Measurements from ENCODE around the gene ATG4C. TPM values are rescaled to one million over a fixed set of nuclear protein-coding genes. Genes with fewer than 3 reads are reported as not detected.
"Not testable (repeated sequence)": the region's sequence is repeated elsewhere in the genome, so short reads cannot be mapped to it uniquely, and the experiment has no call there.

The ATG4C gene
- total RNA-seq, 3 donors from 2014 or later = 9.1 to 17.1 (median 13.8) TPM

DNA sequence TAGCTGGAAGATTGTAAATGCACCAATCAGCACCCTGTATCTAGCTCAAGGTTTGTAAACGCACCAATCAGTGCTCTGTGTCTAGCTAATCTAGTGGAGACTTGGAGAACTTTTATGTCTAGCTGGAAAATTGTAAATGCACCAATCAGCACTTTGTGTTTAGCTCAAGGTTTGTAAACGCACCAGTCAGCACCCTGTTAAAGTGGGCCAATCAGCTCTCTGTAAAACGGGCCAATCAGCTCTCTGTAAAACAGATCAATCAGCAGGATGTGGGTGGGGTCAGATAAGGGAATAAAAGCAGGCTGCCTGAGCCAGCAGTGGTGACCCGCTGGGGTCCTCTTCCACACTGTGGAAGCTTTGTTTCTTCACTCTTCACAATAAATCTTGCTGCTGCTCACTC lies 21.9 kb upstream of the ATG4C start:
- H3K4me1 ChIP-seq; intact Hi-C loops (cut with DNase I; ENCODE audit: low total_unique reads); H3K27ac ChIP-seq; H3K36me3 ChIP-seq; H3K9me3 ChIP-seq; H3K27me3 ChIP-seq; DNase-seq (ENCODE audit: low spot score in 2 of 2); H3K4me3 ChIP-seq: not testable (repeated sequence)

DNA sequence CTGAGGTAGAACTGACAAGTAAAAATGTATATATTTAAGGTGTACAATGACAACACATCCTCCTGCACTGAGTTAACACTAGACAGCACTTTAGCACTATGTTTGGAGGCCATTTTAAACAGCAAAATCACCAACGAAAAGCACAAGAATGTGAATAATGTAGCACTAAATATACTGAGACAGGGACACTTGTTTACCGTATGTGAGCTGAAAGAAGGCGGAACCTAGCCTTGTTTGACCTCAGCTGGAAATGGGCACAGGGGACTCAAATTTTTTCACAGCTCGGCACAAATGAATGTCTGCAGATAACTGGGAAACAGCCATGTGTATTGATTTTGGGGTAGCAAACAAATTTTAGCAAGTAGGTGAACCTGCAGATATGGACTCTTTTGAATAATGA lies 18.0 kb upstream of the ATG4C start:
- no peak overlapping the region for H3K27ac ChIP-seq
- no peak overlapping the region for H3K4me3 ChIP-seq
- no peak for DNase-seq (ENCODE audit: low spot score in 2 of 2)
- TF ChIP-seq POLR2A (IDR thresholded peaks at IDR 0.05) = no peak
- TF ChIP-seq, protein P1, sequence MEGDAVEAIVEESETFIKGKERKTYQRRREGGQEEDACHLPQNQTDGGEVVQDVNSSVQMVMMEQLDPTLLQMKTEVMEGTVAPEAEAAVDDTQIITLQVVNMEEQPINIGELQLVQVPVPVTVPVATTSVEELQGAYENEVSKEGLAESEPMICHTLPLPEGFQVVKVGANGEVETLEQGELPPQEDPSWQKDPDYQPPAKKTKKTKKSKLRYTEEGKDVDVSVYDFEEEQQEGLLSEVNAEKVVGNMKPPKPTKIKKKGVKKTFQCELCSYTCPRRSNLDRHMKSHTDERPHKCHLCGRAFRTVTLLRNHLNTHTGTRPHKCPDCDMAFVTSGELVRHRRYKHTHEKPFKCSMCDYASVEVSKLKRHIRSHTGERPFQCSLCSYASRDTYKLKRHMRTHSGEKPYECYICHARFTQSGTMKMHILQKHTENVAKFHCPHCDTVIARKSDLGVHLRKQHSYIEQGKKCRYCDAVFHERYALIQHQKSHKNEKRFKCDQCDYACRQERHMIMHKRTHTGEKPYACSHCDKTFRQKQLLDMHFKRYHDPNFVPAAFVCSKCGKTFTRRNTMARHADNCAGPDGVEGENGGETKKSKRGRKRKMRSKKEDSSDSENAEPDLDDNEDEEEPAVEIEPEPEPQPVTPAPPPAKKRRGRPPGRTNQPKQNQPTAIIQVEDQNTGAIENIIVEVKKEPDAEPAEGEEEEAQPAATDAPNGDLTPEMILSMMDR (IDR thresholded peaks at IDR 0.05) = no peak
- TF ChIP-seq POLR2AphosphoS5 (IDR thresholded peaks at IDR 0.05) = no peak
- H3K9me3 ChIP-seq = no peaks in the 10 kb centered on the region
- H3K4me1 ChIP-seq = no peaks in the 10 kb centered on the region
- H3K27me3 ChIP-seq = no peaks in the 10 kb centered on the region
- no peaks in the 10 kb centered on the region for H3K36me3 ChIP-seq
- intact Hi-C loops (cut with DNase I; ENCODE audit: low total_unique reads) = no loop called here

DNA sequence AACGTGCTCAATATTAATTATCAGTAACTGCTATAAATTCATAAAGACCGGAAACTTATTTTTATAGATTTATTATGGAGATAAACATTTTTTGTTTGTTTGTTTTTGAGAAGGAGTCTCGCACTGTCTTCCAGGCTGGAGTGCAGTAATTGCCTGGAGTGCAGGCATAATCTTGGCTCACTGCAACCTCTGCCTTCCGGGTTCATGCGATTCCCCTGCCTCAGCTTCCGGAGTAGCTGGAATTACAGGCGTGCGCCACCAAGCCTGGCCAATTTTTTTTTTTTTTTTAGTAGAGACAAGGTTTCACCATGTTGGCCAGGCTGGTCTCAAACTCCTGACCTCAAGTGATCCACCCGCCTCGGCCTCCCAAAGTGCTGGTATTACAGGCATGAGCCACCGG lies 15.4 kb upstream of the ATG4C start:
- DNase-seq (ENCODE audit: low spot score in 2 of 2); H3K9me3 ChIP-seq; H3K36me3 ChIP-seq; intact Hi-C loops (cut with DNase I; ENCODE audit: low total_unique reads); H3K4me3 ChIP-seq; H3K27ac ChIP-seq; H3K27me3 ChIP-seq; H3K4me1 ChIP-seq: not testable (repeated sequence)

DNA sequence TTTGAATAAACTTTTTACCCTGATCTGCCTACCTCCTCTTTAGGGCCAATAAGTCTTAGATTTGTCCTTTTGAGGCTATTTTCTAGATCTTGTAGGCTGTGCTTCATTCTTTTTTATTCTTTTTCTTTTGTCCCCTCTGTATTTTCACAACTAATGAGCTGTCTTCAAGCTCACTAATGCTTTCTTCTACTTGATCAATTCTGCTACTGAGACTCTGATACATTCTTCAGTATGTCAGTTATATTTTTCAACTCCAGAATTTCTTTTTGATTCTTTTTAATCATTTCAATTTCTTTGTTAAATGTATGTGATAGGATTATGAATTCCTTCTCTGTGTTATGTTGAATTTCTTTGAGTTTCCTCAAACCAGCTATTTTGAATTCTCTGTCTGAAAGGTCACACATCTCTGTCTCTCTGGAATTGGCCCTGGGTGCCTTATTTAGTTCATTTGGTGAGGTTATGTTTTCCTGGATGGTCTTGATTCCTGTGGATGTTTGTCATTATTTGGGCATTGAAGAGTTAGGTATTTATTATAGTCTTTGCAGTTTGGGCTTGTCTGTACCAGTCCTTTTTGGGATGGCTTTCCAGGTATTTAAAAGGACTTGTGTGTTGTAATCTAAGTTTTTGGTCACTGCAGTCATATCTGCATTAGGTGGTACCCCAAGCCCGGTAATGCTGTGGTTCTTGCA lies 11.2 kb upstream of the ATG4C start:
- H3K4me3 ChIP-seq = no peak overlapping the region
- H3K36me3 ChIP-seq = no peaks in the 10 kb centered on the region
- no peaks in the 10 kb centered on the region for H3K4me1 ChIP-seq
- TF ChIP-seq, protein P1 (IDR thresholded peaks at IDR 0.05) = no peak
- TF ChIP-seq POLR2AphosphoS5 (IDR thresholded peaks at IDR 0.05) (no peak), POLR2A (IDR thresholded peaks at IDR 0.05) (no peak)
- intact Hi-C loops (cut with DNase I; ENCODE audit: low total_unique reads) = no loop called here
- H3K27ac ChIP-seq = no peak overlapping the region
- no peak for DNase-seq (ENCODE audit: low spot score in 2 of 2)
- no peaks in the 10 kb centered on the region for H3K9me3 ChIP-seq
- H3K27me3 ChIP-seq = no peaks in the 10 kb centered on the region

DNA sequence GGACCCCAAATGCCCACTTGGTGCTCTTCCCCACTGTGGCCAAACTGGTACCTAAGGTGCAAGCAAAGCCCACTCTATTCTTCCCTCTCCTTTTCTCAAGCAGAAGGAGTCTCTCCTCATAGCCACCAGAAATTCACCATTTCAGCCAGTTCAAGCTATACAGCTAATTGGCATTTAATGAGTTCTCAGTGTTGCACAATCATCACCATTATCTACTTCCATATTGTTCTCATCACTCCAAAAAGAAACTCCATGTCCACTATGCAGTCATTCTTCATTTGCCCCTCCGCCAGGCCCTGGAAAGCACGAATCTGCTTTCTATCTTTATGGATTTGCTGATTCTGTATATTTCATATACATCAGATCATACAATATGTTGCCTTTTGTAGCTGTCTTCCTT lies 9.9 kb upstream of the ATG4C start:
- Histone ChIP-seq H3K27ac (no peak overlapping the region), H3K4me1 (no peaks in the 10 kb centered on the region), H3K27me3 (no peaks in the 10 kb centered on the region), H3K9me3 (no peaks in the 10 kb centered on the region), H3K4me3 (no peak overlapping the region), H3K36me3 (no peaks in the 10 kb centered on the region)
- DNase-seq (ENCODE audit: low spot score in 2 of 2) = no peak
- intact Hi-C loops (cut with DNase I; ENCODE audit: low total_unique reads) = no loop called here
- TF ChIP-seq POLR2A (IDR thresholded peaks at IDR 0.05) (no peak), POLR2AphosphoS5 (IDR thresholded peaks at IDR 0.05) (no peak)
- TF ChIP-seq, protein P1 (IDR thresholded peaks at IDR 0.05) = no peak

DNA sequence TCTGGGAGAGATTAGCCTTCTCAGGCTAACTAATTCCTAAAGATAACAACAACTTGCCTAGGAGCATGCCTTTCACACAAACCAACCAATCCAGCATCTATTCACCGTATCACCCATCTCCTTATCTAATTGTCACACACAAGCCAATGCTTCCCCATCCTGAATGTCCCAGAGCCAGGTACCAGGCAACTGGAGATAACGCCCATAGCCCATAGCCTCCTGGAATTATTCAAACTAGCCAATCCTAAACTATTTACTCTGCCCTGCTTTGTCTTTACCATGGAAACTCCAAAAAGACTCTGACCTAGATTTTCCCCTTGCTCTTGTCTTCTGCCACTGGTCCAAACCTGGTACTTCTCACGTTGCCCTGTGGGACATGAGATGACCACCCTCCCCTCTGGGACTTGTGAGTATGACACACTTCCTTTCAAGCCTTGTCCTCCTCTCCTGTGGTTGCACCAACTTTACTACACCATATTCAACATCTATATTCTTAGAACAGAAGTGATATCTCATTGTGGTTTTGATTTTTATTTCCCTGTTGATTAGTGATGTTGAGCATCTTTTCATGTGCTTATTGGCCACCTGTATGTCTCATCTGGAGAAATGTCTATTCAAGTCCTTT lies 8.8 kb upstream of the ATG4C start:
- H3K27me3 ChIP-seq = no peaks in the 10 kb centered on the region
- TF ChIP-seq POLR2A (IDR thresholded peaks at IDR 0.05) (no peak), POLR2AphosphoS5 (IDR thresholded peaks at IDR 0.05) (no peak)
- TF ChIP-seq, protein P1 (IDR thresholded peaks at IDR 0.05) = no peak
- H3K4me1 ChIP-seq = no peaks in the 10 kb centered on the region
- H3K4me3 ChIP-seq = no peak overlapping the region
- no peak for DNase-seq (ENCODE audit: low spot score in 2 of 2)
- no peaks in the 10 kb centered on the region for H3K36me3 ChIP-seq
- no peak overlapping the region for H3K27ac ChIP-seq
- H3K9me3 ChIP-seq = no peaks in the 10 kb centered on the region
- intact Hi-C loops (cut with DNase I; ENCODE audit: low total_unique reads) = no loop called here

Data from breast epithelium (tissue), 4 donors.